ENCODE results near the gene CLEC3B. TPM values are rescaled to one million over a fixed set of nuclear protein-coding genes. Genes with fewer than 3 reads are reported as not detected.
A peak's percentile ranks its signal among the peaks of the same experiment; 100 is the strongest.

Gene CLEC3B
- total RNA-seq, 1 experiment from 2014 or later: 1.8 TPM

DNA sequence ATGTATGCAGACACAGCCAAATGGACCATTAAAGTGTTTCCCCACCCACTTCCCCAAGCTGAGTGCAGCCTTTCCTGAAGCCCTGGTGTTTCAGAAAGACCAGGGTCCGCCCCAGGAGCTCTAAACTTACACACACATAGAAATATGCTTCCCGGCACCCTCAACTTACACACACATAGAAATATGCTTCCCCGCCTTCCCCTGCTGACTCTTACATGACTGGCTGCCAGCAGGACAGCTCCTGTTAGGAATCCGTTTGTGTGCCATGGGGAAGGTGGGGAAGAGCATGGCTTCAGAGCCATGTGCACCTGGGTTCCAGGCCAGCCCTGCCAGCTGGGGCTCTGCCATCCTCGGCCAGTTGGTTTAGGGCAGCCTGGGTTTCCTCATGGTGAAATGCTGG, 3.6 kb downstream of the CLEC3B start:
- TF ChIP-seq, protein P1, sequence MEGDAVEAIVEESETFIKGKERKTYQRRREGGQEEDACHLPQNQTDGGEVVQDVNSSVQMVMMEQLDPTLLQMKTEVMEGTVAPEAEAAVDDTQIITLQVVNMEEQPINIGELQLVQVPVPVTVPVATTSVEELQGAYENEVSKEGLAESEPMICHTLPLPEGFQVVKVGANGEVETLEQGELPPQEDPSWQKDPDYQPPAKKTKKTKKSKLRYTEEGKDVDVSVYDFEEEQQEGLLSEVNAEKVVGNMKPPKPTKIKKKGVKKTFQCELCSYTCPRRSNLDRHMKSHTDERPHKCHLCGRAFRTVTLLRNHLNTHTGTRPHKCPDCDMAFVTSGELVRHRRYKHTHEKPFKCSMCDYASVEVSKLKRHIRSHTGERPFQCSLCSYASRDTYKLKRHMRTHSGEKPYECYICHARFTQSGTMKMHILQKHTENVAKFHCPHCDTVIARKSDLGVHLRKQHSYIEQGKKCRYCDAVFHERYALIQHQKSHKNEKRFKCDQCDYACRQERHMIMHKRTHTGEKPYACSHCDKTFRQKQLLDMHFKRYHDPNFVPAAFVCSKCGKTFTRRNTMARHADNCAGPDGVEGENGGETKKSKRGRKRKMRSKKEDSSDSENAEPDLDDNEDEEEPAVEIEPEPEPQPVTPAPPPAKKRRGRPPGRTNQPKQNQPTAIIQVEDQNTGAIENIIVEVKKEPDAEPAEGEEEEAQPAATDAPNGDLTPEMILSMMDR (conservative IDR thresholded peaks at IDR 0.05; ENCODE audit: low read depth, low read length): no peak
- TF ChIP-seq EZH2phosphoT487 (IDR thresholded peaks at IDR 0.05; ENCODE audit: borderline replicate concordance, low read length) (no peak), EZH2 (IDR thresholded peaks at IDR 0.05; ENCODE audit: low read length, unreplicated experiment) (no peak)
- no peaks in the 10 kb centered on the region for H3K9me2 ChIP-seq (replicated peaks; ENCODE audit: low read length)
- H2AFZ ChIP-seq (ENCODE audit: low read length): no peak overlapping the region
- peaks cover 7% of the 10 kb centered on the region; the same call in 1 of the 2 replicates for H3K4me1 ChIP-seq (ENCODE audit: insufficient read depth, low read length)
- peak; percentile 21; the same call in 1 of the 2 replicates for ATAC-seq
- intact Hi-C loops (cut with micrococcal nuclease): no loop called here
- DNase-seq: peak; percentile 15
- H3K9ac ChIP-seq (ENCODE audit: low read length): no peak overlapping the region
- POLR2A ChIA-PET (ENCODE audit: unreplicated experiment): no interaction called here
- no peaks in the 10 kb centered on the region for H3K9me3 ChIP-seq (ENCODE audit: low read length)
- H3K36me3 ChIP-seq (ENCODE audit: low read depth, low read length): no peaks in the 10 kb centered on the region
- H3K27ac ChIP-seq (ENCODE audit: low read length): no peak overlapping the region
- H4K20me1 ChIP-seq (ENCODE audit: low read length): no peaks in the 10 kb centered on the region
- no peak overlapping the region for H3K4me2 ChIP-seq (ENCODE audit: low read length)
- no TSS peak for BruUV-seq (replicated peaks)
- CTCF ChIA-PET: no interaction called here
- no peaks in the 10 kb centered on the region for H3K79me2 ChIP-seq (ENCODE audit: low read length)
- no peaks in the 10 kb centered on the region for H3K27me3 ChIP-seq (ENCODE audit: low read length)
- H3K4me3 ChIP-seq (ENCODE audit: low read length): no peak overlapping the region
- H3F3A ChIP-seq (ENCODE audit: low read length, unreplicated experiment): no peaks in the 10 kb centered on the region

DNA sequence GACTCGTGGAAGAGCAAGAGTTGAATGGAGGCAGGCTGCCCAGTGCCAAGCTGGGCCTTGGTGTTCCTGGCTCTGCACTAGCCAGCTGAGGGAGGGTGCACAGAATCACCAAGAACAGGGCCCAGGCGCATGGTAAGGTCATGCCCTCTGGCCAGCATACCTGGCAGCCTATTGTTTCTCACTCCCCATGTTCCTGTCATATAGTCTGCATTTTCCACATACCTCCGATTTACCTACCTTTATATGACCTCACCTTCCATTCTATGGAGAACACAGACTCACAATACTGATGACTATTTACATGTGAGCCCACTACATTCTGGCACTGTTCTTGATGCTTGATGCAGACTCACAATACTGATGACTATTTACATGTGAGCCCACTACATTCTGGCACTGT, 5.4 kb downstream of the CLEC3B start:
- no peaks in the 10 kb centered on the region for H4K20me1 ChIP-seq (ENCODE audit: low read length)
- no peaks in the 10 kb centered on the region; the same call in 1 of the 2 replicates for H3K4me1 ChIP-seq (ENCODE audit: insufficient read depth, low read length)
- H3K9me2 ChIP-seq (replicated peaks; ENCODE audit: low read length): no peaks in the 10 kb centered on the region
- no peak for TF ChIP-seq EZH2phosphoT487 (IDR thresholded peaks at IDR 0.05; ENCODE audit: borderline replicate concordance, low read length)
- no peak overlapping the region for H3K27ac ChIP-seq (ENCODE audit: low read length)
- intact Hi-C loops (cut with micrococcal nuclease): no loop called here
- H3K36me3 ChIP-seq (ENCODE audit: low read depth, low read length): no peaks in the 10 kb centered on the region
- H3F3A ChIP-seq (ENCODE audit: low read length, unreplicated experiment): no peaks in the 10 kb centered on the region
- no peak overlapping the region for H3K4me2 ChIP-seq (ENCODE audit: low read length)
- no peak overlapping the region for H3K4me3 ChIP-seq (ENCODE audit: low read length)
- no peaks in the 10 kb centered on the region for H3K27me3 ChIP-seq (ENCODE audit: low read length)
- BruUV-seq (replicated peaks): no TSS peak
- no peaks in the 10 kb centered on the region for H3K9me3 ChIP-seq (ENCODE audit: low read length)
- no peak overlapping the region for H2AFZ ChIP-seq (ENCODE audit: low read length)
- ChIA-PET POLR2A (ENCODE audit: unreplicated experiment) (no interaction called here), CTCF (no interaction called here)
- ATAC-seq (no peak), DNase-seq (no peak)
- H3K79me2 ChIP-seq (ENCODE audit: low read length): no peaks in the 10 kb centered on the region
- no peak overlapping the region for H3K9ac ChIP-seq (ENCODE audit: low read length)

DNA sequence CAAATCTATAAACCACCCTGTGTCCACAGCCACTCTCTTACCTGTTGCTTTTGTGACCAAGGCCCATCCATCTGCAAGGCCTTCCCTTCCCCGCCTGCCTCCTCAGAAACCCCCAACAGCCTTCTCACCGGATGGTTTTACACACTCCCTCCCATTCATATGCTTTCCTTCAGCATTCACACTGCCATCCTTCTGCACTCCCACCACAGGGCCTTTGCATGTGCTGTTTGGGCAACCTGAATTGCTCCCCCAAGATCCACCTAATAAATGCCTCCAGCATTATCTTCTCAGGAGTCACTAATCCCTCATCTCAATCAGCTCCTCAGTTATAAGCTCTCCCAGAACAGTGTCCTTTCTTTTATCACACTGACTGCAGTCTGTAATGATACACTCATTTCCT, 6.0 kb downstream of the CLEC3B start:
- Histone ChIP-seq H3F3A (ENCODE audit: low read length, unreplicated experiment) (no peaks in the 10 kb centered on the region), H2AFZ (ENCODE audit: low read length) (no peak overlapping the region), H3K4me3 (ENCODE audit: low read length) (no peak overlapping the region), H3K27ac (ENCODE audit: low read length) (no peak overlapping the region), H4K20me1 (ENCODE audit: low read length) (no peaks in the 10 kb centered on the region), H3K27me3 (ENCODE audit: low read length) (no peaks in the 10 kb centered on the region), H3K9ac (ENCODE audit: low read length) (no peak overlapping the region), H3K4me2 (ENCODE audit: low read length) (no peak overlapping the region), H3K79me2 (ENCODE audit: low read length) (no peaks in the 10 kb centered on the region), H3K9me3 (ENCODE audit: low read length) (no peaks in the 10 kb centered on the region), H3K36me3 (ENCODE audit: low read depth, low read length) (no peaks in the 10 kb centered on the region), H3K9me2 (replicated peaks; ENCODE audit: low read length) (no peaks in the 10 kb centered on the region), H3K4me1 (ENCODE audit: insufficient read depth, low read length) (no peaks in the 10 kb centered on the region; the same call in 1 of the 2 replicates)
- no peak for TF ChIP-seq EZH2 (IDR thresholded peaks at IDR 0.05; ENCODE audit: low read length, unreplicated experiment)
- TF ChIP-seq EZH2phosphoT487 (IDR thresholded peaks at IDR 0.05; ENCODE audit: borderline replicate concordance, low read length): no peak
- TF ChIP-seq, protein P1 (conservative IDR thresholded peaks at IDR 0.05; ENCODE audit: low read depth, low read length): no peak
- intact Hi-C loops (cut with micrococcal nuclease): no loop called here
- POLR2A ChIA-PET (ENCODE audit: unreplicated experiment): no interaction called here
- no peak for DNase-seq
- ATAC-seq: no peak
- CTCF ChIA-PET: no interaction called here
- BruUV-seq (replicated peaks): no TSS peak
